T-cell (primary cell): ENCODE results near the gene MSH2. TPM values are rescaled to one million over a fixed set of nuclear protein-coding genes. Genes with fewer than 3 reads are reported as not detected.
A peak's percentile ranks its signal among the peaks of the same experiment; 100 is the strongest.

Experiments used
- ATAC-seq, 4 experiments: fragments of 200-7000 bp in 3 of 4; fragments of 150-1000 bp in 1 of 4; cut with Tn5 transposase; replicated peaks in 1 of 4; 1 replicate in 3 of 4; 2 replicates in 1 of 4; pipeline ENCODE4 v1.10.0; 2021; ENCODE audit warnings: moderate library complexity in 3 of 4, mild to moderate bottlenecking in 2 of 4, moderate number of reproducible peaks in 1 of 4
- CTCF ChIA-PET, 2 donors: fragments of 300-600 bp; sonication (Branson Sonifier 250); formaldehyde crosslinking; loops; one replicate each; lab custom pipeline; 2022; ENCODE audit warnings: antibody characterized with exemption in 2 of 2; lab: Charles Lee
- POLR2A ChIA-PET, 2 donors: fragments of 300-600 bp; sonication (Branson Sonifier 250); formaldehyde crosslinking; loops; one replicate each; lab custom pipeline; 2022; ENCODE audit warnings: antibody characterized with exemption in 2 of 2; lab: Charles Lee
- DNase-seq, 35 experiments: peaks; one replicate each; pipeline versions ENCODE4 v3.0.0 to v3.0.0-alpha.2; 2013 to 2023
- H3K27ac ChIP-seq: one replicate; pipeline ENCODE4 v1.5.1; 2013; ENCODE audit warnings: low read length
- H3K27me3 ChIP-seq, 2 experiments: replicated peaks in 1 of 2; 1 replicate in 1 of 2; 2 replicates in 1 of 2; pipeline versions ENCODE4 v1.6.1 to v1.7.0; 2013; ENCODE audit warnings: low read length in 1 of 2, mixed read lengths in 1 of 2; ENCODE audit not compliant: control insufficient read depth in 2 of 2, insufficient read depth in 2 of 2; ENCODE audit errors: extremely low read depth in 1 of 2
- H3K36me3 ChIP-seq, 2 donors: 1 replicate in 1 of 2; 2 replicates in 1 of 2; pipeline versions ENCODE4 v1.6.1 to v1.7.0; 2013; ENCODE audit warnings: low read length in 1 of 2; ENCODE audit not compliant: control insufficient read depth in 2 of 2, insufficient read depth in 1 of 2; ENCODE audit errors: extremely low read depth in 1 of 2
- H3K4me1 ChIP-seq, 2 experiments: 1 replicate in 1 of 2; 2 replicates in 1 of 2; pipeline versions ENCODE4 v1.6.1 to v1.7.0; 2013; ENCODE audit warnings: low read length in 2 of 2, mixed read lengths in 1 of 2; ENCODE audit not compliant: insufficient read depth in 2 of 2, control insufficient read depth in 1 of 2; ENCODE audit errors: extremely low read depth in 1 of 2
- H3K4me3 ChIP-seq, 2 donors: 1 replicate in 1 of 2; 2 replicates in 1 of 2; pipeline versions ENCODE4 v1.5.1 to v1.7.0; 2013; ENCODE audit warnings: mild to moderate bottlenecking in 2 of 2, low read length in 1 of 2, moderate library complexity in 1 of 2; ENCODE audit not compliant: control insufficient read depth in 1 of 2; ENCODE audit errors: extremely low read depth in 1 of 2
- H3K9me3 ChIP-seq: 2 replicates; pipeline ENCODE4 v1.7.0; 2013
- H3K27ac Mint-ChIP-seq, 2 donors: one replicate each; pipeline ENCODE4 v1.8.0; 2020 to 2021; ENCODE audit warnings: mild to moderate bottlenecking in 2 of 2, mixed read lengths in 2 of 2
- H3K27me3 Mint-ChIP-seq, 2 donors: one replicate each; pipeline ENCODE4 v1.8.0; 2021 to 2022; ENCODE audit warnings: mixed read lengths in 2 of 2
- H3K36me3 Mint-ChIP-seq: one replicate; pipeline ENCODE4 v1.8.0; 2021; ENCODE audit warnings: mixed read lengths
- H3K4me1 Mint-ChIP-seq, 3 donors: one replicate each; pipeline ENCODE4 v1.8.0; 2020 to 2022; ENCODE audit warnings: mixed read lengths in 3 of 3, mild to moderate bottlenecking in 1 of 3
- H3K4me3 Mint-ChIP-seq, 3 donors: one replicate each; pipeline ENCODE4 v1.8.0; 2020 to 2022; ENCODE audit warnings: mild to moderate bottlenecking in 3 of 3, mixed read lengths in 3 of 3, moderate library complexity in 3 of 3
- H3K9me3 Mint-ChIP-seq, 3 donors: one replicate each; pipeline ENCODE4 v1.8.0; 2020 to 2022; ENCODE audit warnings: mixed read lengths in 3 of 3
- WGBS: methylation state at CpG from one replicate; pipeline ENCODE4 v1.1.5; 2013; ENCODE audit warnings: missing lambda C conversion rate; ENCODE audit not compliant: insufficient coverage; 5-methylcytosine and 5-hydroxymethylcytosine counted together
- total RNA-seq, 35 experiments: library from RNA in 6 of 35; stranded (reverse) in 6 of 35; fragments of 120-200 nt in 1 of 35; gene quantifications; one replicate each; pipeline versions ENCODE4 v1.2.1 to v1.2.4 and lab custom pipeline; 2013 to 2026

Gene MSH2
- total RNA-seq, 5 donors from 2014 or later (not counting 1 experiment from before 2014, with no cell fraction given): 16.6 to 29.1 (median 23.2) TPM

DNA sequence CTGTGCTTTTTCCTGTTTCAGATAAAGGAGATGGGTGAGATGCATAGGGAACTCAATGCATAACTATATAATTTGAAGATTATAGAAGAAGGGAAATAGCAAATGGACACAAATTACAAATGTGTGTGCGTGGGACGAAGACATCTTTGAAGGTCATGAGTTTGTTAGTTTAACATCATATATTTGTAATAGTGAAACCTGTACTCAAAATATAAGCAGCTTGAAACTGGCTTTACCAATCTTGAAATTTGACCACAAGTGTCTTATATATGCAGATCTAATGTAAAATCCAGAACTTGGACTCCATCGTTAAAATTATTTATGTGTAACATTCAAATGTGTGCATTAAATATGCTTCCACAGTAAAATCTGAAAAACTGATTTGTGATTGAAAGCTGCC is 16.4 kb upstream of the MSH2 start:
- DNase-seq: no peak
- POLR2A ChIA-PET: interaction anchor here (0.6 to 0.7 kb wide), 2 partner anchors 14 to 395 kb away, joined by 5 read pairs; no protein-coding TSS in a partner anchor
- Histone ChIP-seq H3K4me3 (no peak overlapping the region), H3K27ac (no peak overlapping the region), H3K27me3 (peaks cover 0 to 1% of the 10 kb centered on the region in 2 experiments), H3K4me1 (no peaks in the 10 kb centered on the region), H3K9me3 (no peaks in the 10 kb centered on the region), H3K36me3 (no peaks in the 10 kb centered on the region)
- H3K9me3 Mint-ChIP-seq: no peaks in the 10 kb centered on the region
- no CpG with 5 or more reads among the region's 3 CpGs for WGBS
- no peaks in the 10 kb centered on the region for H3K36me3 Mint-ChIP-seq
- CTCF ChIA-PET: interaction anchor here (0.6 to 1.0 kb wide), 5 partner anchors 52 to 1813 kb away, joined by 3 to 5 read pairs (median 4); no protein-coding TSS in a partner anchor
- no peak for ATAC-seq
- peaks cover 8% of the 10 kb centered on the region in 2 donors for H3K27me3 Mint-ChIP-seq
- no peaks in the 10 kb centered on the region for H3K4me1 Mint-ChIP-seq
- no peak overlapping the region for H3K4me3 Mint-ChIP-seq
- H3K27ac Mint-ChIP-seq: no peak overlapping the region

DNA sequence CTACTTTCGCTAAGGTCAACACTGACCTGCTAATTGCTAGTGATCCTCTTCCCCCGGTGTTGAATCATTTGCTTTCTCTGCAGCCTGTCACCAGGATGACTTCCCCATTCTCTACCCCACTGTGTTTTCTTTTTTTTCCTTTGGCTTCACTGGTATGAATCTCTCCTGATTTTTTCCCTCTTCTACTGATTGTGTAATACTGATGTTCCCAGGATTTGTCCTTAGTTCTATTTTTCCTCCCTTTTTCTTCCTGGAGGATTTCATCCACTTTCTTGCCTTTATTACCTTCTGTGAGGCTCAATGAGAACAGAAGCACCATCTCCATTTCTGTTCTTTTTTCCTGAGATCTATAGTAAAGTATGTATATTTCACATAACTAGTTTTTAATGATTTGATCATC is 14.1 kb upstream of the MSH2 start:
- Histone ChIP-seq H3K9me3 (no peaks in the 10 kb centered on the region), H3K4me1 (no peaks in the 10 kb centered on the region), H3K27ac (no peak overlapping the region), H3K36me3 (no peaks in the 10 kb centered on the region), H3K4me3 (no peak overlapping the region), H3K27me3 (peaks cover 0 to 16% of the 10 kb centered on the region in 2 experiments)
- WGBS: 100% methylated on average over 1 of the region's 2 CpGs
- ATAC-seq (no peak), DNase-seq (no peak)
- Mint-ChIP-seq H3K4me3 (no peak overlapping the region), H3K27me3 (peaks cover 8 to 13% of the 10 kb centered on the region in 2 donors), H3K36me3 (no peaks in the 10 kb centered on the region), H3K9me3 (no peaks in the 10 kb centered on the region), H3K27ac (no peak overlapping the region), H3K4me1 (no peaks in the 10 kb centered on the region)
- ChIA-PET CTCF (interaction anchor here (0.6 to 1.4 kb wide), 8 partner anchors 14 to 1338 kb away, joined by 3 to 19 read pairs (median 5); partner anchors contain the start of gene MSH2 (in 1 of the 2)), POLR2A (no interaction called here)

DNA sequence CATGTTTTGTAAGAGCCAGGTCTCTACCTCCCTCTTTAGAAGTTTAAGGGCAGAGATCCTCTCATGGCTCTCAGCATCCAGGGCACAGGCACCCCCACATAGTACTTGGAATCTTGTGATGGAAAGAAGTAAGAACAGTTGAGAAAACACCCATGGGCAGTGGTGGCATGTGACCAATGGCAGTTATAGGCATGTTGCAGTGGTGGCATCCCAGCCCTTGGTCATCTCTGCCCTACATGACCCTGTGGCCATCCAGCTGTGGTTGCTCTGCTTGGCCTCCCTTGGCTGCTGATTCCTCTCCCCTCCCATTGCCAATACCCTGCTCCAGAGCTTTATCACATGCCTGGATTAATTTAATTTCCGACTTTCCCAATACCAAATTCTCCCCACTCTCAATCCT is 13.3 kb upstream of the MSH2 start:
- CTCF ChIA-PET: interaction anchor here in 1 of 2 donors (0.7 kb wide), 2 partner anchors 124 to 150 kb away, joined by 5 read pairs; no protein-coding TSS in a partner anchor
- no peaks in the 10 kb centered on the region for H3K4me1 Mint-ChIP-seq
- H3K4me1 ChIP-seq: no peaks in the 10 kb centered on the region
- no peak overlapping the region for H3K27ac Mint-ChIP-seq
- no peaks in the 10 kb centered on the region for H3K9me3 Mint-ChIP-seq
- ATAC-seq (no peak), DNase-seq (no peak)
- no peaks in the 10 kb centered on the region for H3K9me3 ChIP-seq
- H3K4me3 Mint-ChIP-seq: no peak overlapping the region
- H3K27ac ChIP-seq: no peak overlapping the region
- no peak overlapping the region for H3K4me3 ChIP-seq
- POLR2A ChIA-PET: no interaction called here
- WGBS: 73% methylated on average over 1 of the region's 1 CpG
- H3K27me3 Mint-ChIP-seq: peaks cover 8 to 13% of the 10 kb centered on the region in 2 donors
- no peaks in the 10 kb centered on the region for H3K36me3 Mint-ChIP-seq
- H3K36me3 ChIP-seq: no peaks in the 10 kb centered on the region
- H3K27me3 ChIP-seq: peaks cover 0 to 16% of the 10 kb centered on the region in 2 experiments

DNA sequence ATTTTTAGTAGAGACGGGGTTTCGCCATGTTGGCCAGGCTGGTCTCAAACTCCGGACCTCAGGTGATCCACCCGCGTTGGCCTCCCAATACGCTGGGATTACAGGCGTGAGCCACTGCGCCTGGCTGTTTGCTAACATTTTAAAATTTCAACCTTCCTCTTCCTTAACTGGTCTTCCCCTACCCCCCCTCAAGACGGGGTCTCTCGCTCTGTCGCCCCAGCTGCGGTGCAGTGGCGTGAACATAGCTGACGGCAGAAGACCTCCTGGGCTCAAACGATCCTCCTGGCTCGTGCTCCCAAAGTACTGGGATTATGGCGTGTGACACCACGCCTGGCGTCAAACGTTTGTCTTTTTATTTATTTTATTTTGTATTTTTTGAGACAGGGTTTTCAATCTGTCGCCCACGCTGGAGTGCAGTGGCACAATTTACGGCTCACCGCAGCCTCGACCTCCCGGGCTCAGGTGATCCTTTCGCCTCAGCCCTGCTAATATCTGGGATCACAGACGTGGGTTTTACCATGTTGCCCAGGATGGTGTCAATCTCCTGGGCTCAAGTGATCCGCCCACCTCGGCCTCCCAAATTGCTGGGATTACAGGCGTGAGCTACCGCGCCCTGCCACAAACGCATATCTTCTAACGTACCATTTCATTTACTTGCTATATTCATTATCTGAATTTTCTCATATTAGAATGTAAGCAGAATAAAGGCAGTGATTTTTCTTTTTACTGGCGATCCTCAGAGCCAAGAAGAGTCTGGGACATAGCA is 984 bp upstream of the MSH2 start:
- Mint-ChIP-seq H3K9me3 (no peaks in the 10 kb centered on the region), H3K4me3 (peak overlapping the region; percentile 97 to 99 (median 98)), H3K27me3 (no peaks in the 10 kb centered on the region), H3K4me1 (peaks cover 31 to 39% (median 35%) of the 10 kb centered on the region in 3 donors), H3K36me3 (peaks cover 10% of the 10 kb centered on the region), H3K27ac (peak overlapping the region; percentile 92 to 93)
- WGBS: 83% methylated on average over 23 of the region's 36 CpGs
- H3K4me1 ChIP-seq: peaks cover 12 to 29% of the 10 kb centered on the region in 2 experiments
- H3K4me3 ChIP-seq: peak overlapping the region; percentile 78 to 99
- peaks cover 0 to 3% of the 10 kb centered on the region in 2 donors for H3K36me3 ChIP-seq
- no peak overlapping the region for H3K27ac ChIP-seq
- ChIA-PET CTCF (interaction anchor here (0.6 to 1.1 kb wide), 5 partner anchors 7 to 424 kb away, joined by 3 to 9 read pairs (median 3); no protein-coding TSS in a partner anchor), POLR2A (interaction anchor here (0.5 to 1.5 kb wide), 2 partner anchors 63 to 486 kb away, joined by 3 read pairs; no protein-coding TSS in a partner anchor)
- no peaks in the 10 kb centered on the region for H3K9me3 ChIP-seq
- no peaks in the 10 kb centered on the region for H3K27me3 ChIP-seq
- DNase-seq (peak in 1 of 35 experiments; percentile 3), ATAC-seq (no peak)

DNA sequence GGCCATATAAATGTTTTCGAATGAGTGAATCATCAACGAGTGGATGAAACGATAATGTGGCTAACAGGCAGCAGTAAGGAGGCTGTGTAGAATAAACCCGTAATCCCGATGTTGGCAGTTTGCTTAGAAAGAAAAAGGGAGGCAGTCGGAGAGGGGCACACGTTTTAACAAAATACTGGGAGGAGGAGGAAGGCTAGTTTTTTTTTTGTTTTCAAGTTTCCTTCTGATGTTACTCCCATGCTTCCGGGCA is 476 bp upstream of the MSH2 start:
- WGBS: 16% methylated on average over 5 of the region's 8 CpGs
- Mint-ChIP-seq H3K27ac (peak overlapping the region; percentile 92 to 93), H3K9me3 (no peaks in the 10 kb centered on the region), H3K4me3 (peak overlapping the region; percentile 97 to 99 (median 98)), H3K4me1 (peaks cover 36 to 44% (median 39%) of the 10 kb centered on the region in 3 donors), H3K27me3 (no peaks in the 10 kb centered on the region), H3K36me3 (peaks cover 14% of the 10 kb centered on the region)
- Histone ChIP-seq H3K9me3 (no peaks in the 10 kb centered on the region), H3K4me3 (peak overlapping the region; percentile 78 to 99), H3K4me1 (peaks cover 12 to 29% of the 10 kb centered on the region in 2 experiments), H3K27me3 (no peaks in the 10 kb centered on the region), H3K27ac (no peak overlapping the region), H3K36me3 (peaks cover 0 to 7% of the 10 kb centered on the region in 2 donors)
- DNase-seq (no peak), ATAC-seq (peak in 1 of 4 experiments; percentile 0)
- CTCF ChIA-PET: interaction anchor here (0.6 to 1.4 kb wide), 9 partner anchors 8 to 504 kb away, joined by 3 to 6 read pairs (median 3); no protein-coding TSS in a partner anchor
- POLR2A ChIA-PET: interaction anchor here (0.5 to 1.5 kb wide), 5 partner anchors 26 to 504 kb away, joined by 3 to 4 read pairs (median 3); no protein-coding TSS in a partner anchor

DNA sequence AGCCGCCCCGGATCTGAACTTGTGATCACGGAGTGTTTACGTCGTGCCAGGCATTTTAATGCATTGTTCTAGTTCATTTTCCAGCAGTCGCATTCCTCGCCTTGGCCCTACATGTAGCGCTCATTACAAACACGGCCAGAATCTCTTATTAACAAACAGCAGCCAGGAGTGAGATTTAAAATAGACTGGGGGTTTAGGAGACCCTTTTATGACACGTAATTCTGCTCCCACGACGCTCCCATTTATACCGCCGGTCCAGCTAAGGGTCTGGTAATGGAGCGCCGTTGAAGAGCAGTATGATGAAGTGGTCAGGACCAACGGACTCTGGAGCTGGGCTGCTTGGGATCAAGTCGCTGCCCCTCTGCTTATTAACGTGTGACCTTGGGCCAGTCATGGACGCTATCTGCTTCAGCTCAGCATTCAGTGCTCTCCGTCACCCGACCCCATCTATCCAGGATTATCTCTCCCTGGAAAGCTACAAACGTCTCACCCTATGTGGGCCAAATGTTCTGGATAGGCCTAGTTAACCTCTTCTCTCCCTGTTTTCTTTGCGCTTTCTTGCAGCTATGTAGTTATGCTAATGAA is 745 bp downstream of the MSH2 start:
- H3K4me1 ChIP-seq: peaks cover 12 to 29% of the 10 kb centered on the region in 2 experiments
- Mint-ChIP-seq H3K4me1 (peaks cover 44 to 52% (median 48%) of the 10 kb centered on the region in 3 donors), H3K27me3 (no peaks in the 10 kb centered on the region), H3K36me3 (peaks cover 23% of the 10 kb centered on the region), H3K27ac (peak overlapping the region; percentile 92 to 93), H3K4me3 (peak overlapping the region; percentile 97 to 99 (median 98)), H3K9me3 (no peaks in the 10 kb centered on the region)
- CTCF ChIA-PET: interaction anchor here in 1 of 2 donors (0.5 to 1.4 kb wide), 3 partner anchors 15 to 415 kb away, joined by 4 to 5 read pairs (median 4); no protein-coding TSS in a partner anchor
- H3K9me3 ChIP-seq: no peaks in the 10 kb centered on the region
- POLR2A ChIA-PET: interaction anchor here in 1 of 2 donors (0.5 kb wide), 1 partner anchor 11 kb away, joined by 6 read pairs; no protein-coding TSS in a partner anchor
- peak overlapping the region; percentile 62 for H3K27ac ChIP-seq
- peaks cover 1 to 7% of the 10 kb centered on the region in 2 donors for H3K36me3 ChIP-seq
- peak overlapping the region; percentile 78 to 99 for H3K4me3 ChIP-seq
- H3K27me3 ChIP-seq: no peaks in the 10 kb centered on the region
- 3% methylated on average over 5 of the region's 24 CpGs for WGBS
- no peak for DNase-seq
- no peak for ATAC-seq
